GOT3 (cell line): ENCODE measurements around the gene EYS.

Experiments
- DNase-seq: peaks from one replicate; lab custom pipeline; 2025; ENCODE audit warnings: mixed read lengths; lab: John Stamatoyannopoulos, UW

The EYS gene

DNA sequence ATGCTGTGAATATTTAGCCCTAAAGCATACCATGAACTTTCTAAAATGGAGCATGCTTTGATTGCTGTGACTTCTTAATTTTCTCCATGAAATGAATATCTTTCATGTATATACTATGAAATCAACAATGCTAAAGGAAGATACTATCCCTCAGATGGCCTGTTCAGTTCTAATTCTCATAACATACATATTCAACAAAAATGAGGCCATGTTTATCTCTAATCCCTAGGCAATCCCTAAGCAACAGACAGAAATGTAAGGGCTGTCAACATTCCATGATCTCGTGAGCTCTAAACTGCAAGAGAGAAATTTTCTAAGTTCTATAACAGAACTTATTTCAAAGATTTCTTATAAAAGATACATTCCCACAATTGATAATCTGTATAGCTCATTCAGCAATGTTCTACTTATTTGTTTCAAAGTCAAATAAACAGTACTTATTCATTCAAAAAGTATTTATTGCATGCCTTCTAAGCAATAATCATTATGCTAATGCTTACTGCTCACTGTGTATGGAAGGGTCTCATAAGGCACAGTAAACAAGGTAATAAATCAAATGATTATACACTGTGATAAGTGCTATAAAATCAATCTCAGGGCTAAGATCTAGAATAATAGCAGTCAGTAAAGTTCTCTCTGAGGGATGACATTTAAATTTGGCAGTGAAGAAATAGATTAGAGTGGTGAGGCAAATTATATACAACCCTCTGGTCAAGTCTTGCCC lies 1578.6 kb downstream of the EYS start:
- no peak for DNase-seq

DNA sequence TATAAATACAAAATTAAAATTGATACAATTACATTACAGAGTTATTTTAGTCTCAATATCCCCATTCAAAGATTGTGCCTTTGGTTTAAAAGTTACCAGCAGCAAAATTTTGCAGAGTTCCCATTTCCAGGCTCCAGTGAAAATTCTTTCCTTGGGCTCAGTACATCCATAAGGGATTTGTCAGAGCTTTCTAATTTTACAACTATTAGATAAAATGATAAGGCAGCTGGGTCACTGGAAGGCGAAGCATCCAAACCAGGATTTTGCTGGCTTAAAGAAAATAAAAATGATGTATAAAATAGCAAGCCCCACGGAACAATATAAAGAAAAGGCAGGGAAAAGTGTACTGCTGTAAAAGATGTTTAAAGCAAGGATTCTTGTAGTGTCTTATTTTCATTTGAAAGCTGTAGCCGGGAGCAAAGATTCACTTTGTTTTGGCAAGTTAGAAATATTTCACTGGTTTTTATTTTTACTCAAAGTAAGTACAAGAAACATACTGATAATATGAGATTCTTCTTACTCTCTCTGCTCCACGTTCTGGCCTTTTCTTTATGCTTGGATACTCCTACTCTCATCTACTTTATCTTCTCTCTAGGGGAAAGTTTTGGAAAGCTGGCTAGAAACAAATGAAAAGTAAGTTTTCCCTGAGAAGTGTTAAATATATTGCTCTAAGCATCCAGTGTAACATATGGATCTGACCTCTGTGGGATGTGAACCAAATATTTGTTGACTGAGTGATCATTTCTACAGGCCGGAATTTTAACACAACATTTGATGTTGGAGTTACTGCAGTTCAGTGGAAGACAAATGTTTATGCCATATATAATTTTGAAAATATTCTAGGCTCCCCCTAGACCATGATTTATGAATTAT lies 1583.0 kb downstream of the EYS start:
- DNase-seq = no peak

DNA sequence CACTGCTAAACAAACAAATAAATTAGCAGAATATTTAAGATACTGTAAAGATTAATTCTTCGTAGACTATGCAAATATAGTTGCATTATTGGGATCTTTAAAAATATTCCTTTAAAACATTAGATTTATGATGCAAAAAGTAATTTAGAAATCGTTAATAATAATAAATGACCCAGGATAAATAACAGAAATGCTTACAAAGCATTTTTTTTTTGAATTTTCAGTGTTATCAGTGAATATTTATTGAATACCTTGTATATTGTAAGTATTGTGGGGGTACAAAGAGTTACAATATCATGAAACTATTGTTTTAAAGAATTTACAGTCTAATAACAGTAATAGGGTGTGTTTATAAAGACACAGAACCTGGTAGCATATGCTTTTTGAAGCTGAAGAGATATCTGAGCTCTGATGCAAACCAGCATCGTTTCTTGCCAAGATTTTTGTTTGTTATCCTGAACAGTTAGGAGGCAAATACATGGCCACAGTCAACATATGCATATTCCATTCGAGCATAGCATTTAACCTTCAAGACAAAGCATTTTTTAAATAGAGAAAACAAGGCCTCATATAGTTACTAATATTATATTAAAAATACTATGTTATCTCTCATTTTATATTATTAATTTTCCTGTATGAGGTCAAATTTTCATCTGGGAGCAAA lies 1584.2 kb downstream of the EYS start:
- DNase-seq = no peak

DNA sequence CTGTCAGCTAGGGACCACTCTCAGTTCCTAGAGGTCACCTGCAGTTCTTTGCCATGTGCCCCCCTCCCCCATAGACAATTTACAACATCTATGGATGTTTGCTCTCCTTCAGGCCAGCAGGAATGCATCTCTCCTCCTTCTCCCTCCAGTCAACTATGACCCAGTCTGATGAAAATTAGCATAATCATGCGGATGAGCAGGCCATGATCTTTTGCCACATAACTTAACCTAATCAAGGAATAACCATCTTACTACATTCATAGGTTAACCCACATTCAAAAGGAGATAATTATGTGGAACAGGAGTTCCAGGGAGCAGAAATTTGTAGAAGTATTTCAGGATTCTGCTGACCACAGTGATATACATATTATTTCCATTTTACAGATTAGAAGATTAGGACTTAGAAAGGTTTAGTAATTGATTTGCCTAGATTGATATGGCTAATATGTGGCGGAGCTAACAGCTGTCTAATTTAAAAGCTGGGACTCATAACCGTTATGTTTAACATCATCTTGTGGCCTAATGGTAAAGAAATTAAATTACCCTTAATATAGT lies 1585.9 kb downstream of the EYS start:
- no peak for DNase-seq

DNA sequence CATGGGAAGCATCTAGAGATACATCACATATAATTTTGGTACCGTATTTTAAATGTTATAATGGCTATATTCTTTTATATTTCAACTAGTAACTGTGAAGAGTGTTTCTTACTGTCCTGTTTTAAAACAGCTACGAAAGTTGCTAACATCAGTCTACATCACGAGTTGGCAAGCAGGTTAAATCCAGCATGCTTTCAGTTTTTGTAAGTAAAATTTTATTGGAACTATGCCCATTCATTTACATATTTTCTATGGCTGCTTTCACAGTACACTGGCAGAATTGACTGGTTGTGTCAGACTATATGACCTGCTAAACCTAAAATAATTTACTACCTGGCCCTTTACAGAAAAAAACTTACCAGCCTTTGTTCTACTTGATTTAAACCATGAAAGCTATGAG lies 1593.3 kb downstream of the EYS start:
- DNase-seq = no peak

DNA sequence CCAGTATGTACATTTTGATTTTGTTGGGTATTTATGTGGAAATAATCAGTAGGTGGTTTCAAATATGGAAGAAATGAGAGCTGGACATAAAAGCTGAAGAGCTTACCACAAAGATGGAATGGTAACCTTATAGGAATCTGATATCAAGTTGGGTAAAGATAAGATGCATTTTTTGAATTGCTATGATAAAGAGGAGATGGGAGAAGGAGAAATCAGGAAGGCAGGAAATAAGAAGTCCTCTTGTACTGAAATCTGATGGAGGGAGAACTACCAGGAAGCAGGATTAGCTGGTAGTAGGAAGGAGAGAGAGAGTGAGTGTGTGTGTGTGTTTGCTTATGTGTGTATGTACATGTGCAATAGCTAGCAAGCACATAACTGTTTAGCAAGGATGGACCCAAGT lies 1603.0 kb downstream of the EYS start:
- DNase-seq = no peak

DNA sequence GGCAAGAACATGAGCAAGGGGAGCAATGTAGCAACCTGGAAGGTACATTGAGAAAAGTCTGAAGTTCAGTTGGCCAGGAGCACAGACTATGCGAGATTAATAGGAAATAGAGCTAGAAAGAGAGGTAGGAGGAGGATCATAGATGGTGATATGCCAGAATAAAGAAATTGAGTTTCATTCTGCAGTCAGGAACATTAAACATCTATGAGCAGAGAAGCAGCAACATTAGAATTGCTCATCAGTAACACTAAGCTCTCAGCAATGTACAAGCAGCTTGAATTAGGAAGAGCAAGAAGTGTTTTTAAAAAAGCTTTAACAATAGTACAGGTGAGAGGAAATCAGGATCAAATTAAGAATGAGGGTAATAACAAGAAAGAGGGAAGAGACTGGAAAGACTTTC lies 1603.5 kb downstream of the EYS start:
- DNase-seq = no peak

DNA sequence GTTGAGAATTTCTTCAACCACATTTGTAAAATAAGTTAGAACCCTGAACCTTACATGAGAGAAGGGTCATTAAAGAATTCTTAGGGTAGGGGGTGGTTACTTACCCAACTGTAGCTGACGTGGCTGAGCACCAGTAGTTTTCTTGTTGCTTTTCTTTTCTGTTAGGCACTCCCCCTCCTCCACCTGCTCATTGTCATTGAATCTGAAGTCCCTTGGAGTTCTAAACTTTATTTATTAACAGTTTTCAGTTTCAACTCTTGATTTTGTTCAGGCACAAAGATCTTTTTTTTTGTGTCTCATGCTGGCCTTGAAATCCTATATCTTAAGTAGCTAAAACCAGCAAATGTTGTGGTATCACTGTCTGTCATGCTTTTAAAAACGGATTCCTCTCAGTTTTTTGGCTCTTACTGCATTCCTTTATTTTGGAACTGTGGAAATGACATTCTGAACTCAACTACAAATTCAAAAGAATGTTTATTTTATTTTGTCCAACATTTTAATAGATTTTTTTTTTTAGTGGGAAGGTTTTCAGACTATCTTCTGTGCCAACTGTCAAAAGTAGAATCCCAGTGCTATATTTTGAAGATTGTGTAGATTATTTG lies 1606.2 kb downstream of the EYS start:
- no peak for DNase-seq

DNA sequence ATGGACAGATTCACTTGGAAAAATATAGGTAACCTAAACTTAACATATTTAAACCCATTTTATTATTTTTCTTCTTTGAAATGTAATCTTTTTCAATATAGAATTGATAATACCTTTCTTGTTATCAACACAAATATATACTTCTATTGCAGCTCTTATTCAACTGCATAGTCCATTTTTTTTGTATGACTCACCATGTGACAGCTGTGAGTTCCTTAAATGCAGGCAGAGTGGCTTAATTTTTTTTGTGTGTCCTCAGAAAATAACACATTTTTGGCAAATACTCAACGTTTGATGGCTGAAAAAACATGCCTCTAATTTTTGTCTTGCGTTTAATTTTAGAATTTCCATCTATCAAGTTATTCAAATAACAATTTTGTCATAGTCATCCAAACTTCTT lies 1616.7 kb downstream of the EYS start:
- no peak for DNase-seq

DNA sequence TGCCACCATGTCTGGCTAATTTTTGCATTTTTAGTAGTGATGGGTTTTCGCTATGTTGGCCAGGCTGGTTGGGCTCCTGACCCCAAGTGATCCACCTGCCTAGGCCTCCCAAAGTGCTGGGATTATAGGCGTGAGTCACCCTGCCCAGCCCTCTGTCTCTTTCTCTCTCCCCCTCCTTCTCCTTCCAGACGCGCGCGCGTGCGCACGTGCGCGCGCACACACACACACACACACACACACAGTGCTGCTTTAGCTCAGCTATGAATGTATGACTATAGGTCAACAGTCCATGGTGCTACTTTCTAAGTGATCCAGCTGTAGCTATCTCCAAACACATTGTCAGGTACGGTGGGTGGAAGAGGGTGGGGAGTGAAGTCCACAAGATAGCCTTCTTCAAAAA lies 1621.9 kb downstream of the EYS start:
- DNase-seq = no peak

DNA sequence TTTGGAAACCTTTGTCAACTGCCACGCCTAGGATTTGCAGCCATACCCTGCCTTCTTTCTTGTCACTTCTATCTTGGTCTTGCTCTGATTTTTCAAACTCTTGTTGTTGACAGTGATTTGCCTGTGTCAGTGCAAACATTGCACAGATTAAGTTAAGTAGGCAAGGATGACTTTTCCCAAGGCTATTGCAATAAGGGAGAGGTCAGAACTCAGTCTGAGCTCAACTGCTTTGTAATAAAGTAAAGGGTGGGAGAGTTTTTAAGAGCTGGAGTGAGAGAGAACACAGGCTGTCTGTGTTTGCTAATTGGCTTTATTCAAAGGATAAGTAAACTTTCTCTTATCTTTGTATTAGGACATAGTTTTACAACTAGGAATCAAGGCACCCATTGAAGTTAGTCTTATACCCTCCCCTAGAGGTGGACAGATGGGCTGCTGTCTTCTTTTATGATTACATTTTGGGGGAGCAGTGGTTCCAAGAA lies 1622.8 kb downstream of the EYS start:
- no peak for DNase-seq

DNA sequence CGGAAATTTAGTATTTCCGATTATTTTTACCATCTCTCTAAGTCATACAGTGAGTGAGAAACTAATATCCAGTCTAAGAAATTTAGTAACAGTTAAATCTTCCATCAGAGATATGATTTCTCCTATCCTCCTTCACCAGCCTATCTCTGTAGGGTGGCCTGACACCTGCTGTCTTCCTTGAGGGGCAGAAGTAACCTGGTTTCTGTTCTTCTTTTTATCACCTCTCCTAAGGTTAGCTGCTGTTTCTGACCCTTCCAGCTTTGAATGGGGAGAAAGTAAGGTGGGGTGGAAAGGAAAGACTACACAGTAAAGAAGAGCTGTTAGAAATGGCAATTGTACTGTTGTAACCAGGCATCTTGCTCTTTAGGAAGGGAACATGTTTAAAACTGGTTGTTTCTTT lies 1623.8 kb downstream of the EYS start:
- no peak for DNase-seq

DNA sequence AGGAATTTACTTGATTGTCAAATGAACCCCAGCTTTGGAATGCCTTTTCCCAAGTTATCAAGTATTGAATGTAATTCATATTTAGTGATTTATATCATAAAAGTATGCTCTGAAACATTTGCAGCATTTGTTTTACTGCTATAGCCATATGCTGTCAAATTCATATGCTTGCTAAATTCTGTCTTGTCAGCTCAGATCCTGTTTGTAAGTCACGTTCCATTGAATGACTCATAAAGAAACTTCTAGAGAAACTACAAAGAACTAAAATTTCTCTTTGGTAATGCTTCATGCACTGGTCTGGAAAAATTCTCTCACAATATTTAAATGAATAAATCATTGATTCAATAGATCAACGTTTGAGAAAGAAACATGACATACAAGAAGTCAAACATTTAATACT lies 1625.6 kb downstream of the EYS start:
- no peak for DNase-seq

DNA sequence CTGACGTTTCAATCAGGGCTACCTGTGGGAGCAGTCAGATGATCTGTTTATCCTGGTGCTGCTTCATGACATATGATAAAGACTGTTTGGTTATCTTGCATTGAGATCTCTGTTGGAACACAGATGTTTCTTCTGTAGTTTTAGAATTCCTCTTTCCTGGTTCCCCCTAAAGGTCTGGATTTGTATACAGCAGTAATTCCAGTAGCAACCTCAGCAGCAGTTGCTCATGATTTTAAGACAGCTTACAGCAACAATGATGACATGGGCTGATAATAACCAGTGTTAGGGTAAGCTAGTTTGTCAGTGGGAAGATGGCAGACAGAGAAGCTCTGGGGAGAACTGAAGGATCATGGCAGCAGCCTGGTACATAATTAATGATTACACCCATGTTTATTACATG lies 1632.0 kb downstream of the EYS start:
- no peak for DNase-seq

DNA sequence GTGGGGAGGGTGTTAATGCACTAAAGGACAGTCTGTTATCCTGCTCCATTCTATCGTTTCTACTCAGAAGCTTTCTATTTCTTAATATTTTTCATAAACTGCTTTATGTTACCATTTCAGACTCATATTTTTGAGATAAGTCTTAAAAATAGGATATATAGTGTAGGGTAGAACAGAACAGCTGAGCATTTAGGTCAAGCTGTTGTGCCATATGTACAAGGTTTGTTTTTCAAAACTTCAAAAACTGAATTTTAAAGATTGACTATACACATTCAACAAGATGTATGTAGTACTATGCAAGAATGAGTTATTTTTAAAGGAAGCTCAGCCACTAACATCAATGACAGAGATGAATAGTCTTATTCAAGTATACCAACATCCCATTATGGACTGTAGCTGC lies 1634.3 kb downstream of the EYS start:
- no peak for DNase-seq

DNA sequence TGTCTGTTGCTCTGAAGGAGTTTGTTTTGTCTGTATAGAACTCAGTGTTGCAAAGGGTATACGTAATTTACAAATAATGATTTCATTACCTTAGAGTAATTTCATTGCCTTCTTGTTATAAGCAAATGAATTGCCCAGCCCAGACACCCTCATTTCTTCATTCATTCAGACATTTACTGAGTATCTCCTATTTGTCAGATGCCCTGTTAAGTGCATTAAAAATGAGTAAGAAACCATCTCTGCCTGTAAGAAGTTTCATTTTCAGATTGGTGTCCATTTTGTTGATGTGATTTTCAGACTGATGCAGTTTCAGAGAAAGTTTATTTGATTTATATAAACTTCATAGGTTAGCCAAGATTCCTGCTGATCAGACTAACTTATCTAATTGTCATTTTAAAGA lies 1642.1 kb downstream of the EYS start:
- DNase-seq = no peak

DNA sequence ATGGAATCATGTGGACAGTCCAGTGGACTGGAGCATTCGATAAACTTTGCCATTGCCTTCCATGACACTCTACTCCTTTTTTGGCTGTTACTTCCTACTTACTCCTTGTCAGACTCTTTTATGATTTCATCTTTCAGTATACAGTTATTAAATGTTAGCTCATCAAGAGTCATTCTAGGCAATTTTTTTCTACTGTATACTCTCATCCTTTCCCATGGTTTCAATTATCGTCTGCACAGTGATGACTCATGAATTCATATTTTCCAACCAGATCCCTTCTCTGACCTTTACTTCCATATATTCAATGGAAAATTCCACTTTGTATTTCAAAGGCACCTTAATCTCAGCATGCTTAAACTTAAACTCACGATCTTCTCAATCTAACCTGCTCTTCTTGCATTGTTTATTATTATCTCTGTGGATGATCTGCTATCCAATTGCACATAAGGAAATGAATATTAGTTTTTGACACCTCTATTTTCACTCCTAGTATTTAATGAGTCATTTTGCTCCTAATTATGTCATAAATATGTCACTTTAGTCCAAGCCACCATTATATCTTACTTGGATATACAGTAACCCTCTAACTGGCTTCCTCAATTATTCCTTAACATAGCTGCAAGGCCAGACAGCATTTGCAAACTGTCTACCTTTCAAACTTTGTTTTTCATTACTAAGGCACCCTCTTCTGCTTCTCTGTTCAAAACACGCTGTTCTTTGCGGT lies 1643.9 kb downstream of the EYS start:
- DNase-seq = no peak

DNA sequence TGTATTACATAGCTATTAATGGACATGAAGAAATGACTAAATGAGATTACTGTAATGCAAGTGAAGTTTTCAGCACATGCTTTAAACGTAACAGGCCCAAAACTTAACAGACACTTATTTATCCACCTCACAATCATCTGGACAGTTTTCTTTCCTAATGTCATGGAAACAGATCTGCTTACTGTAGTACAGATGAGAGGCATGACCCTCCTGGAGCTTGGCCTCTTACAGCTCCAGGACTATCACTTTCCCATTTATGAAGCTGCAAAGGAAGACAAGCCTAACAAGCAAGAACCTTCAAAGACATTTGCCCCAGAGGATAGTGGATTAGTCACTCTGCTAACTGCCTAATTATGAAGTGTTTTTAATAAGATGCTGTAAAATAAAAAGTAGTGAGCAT lies 1652.2 kb downstream of the EYS start:
- no peak for DNase-seq

DNA sequence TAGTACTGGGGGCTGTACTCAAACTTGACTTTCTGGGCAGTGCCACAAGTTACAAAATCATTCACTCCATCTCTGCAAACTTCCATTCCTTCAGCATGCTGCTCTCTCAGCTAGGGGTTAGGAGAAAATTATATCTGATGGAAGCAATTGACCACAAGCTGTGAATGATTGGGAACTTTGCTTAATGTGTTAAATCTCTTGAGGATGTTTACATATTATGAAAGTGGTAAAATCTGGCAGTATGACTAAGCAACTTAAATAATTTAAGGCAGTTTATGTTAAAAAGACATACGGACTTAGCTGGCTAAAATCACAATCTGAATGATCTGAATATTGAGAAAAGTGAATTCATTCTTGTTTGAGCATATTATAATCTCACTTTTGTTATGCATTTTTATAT lies 1656.4 kb downstream of the EYS start:
- DNase-seq = no peak

DNA sequence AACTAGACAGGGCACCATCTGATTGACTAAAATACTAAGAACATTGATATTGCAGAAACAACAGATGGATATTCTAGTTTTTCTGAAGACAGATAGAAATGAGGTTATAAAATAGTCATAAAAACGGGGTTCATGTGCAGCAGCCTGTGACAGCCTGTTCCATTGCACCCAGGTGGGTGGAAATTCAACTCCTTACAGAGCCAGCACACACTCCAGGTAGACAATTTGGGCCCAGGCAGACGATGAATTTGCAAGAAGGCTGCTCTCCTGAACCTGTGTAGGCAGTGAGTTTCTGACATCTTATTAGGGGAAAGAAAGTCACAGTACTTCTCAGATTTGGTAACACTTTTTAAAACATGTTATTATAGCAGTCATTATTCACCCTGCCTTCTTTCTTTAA lies 1657.3 kb downstream of the EYS start:
- no peak for DNase-seq

DNA sequence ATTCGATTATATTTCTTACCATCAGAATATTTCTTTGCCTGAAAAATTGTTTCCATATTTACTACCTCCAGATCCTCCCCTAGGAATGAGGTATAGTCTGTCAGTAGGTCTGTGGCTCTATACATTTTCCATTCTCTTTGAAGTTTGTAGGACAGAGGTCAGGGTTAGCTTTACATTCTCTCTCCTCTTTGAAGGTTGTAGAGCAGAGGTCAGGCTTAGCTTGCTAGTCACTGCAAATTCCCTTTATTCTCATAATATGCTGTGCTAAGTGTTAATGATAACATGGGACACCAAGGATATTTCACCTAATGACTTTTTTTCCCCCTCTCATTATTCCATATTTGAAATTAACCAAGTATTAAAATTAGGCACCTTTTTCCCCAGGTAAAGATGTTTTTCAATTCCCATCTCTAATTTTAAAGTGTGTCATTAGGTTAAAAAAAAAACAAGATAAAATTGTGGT lies 1660.2 kb downstream of the EYS start:
- no peak for DNase-seq
